Activated naive CD8-positive, alpha-beta T cell treated with anti-CD3 and anti-CD28 coated beads, Interleukin-2, amount 10 ng/mL, durations not matched to agents 7 days and 5 days (primary cell): ENCODE results near the gene SHISA9. TPM values are rescaled to one million over a fixed set of nuclear protein-coding genes. Genes with fewer than 3 reads are reported as not detected.

Experiments used
- ATAC-seq: fragments of 150-1000 bp; cut with Tn5 transposase; one replicate; pipeline ENCODE4 v1.10.0; 2021; ENCODE audit warnings: low read depth, moderate library complexity
- POLR2A ChIA-PET: fragments of 350-600 bp; sonication (Branson Sonifier 250); formaldehyde crosslinking; loops from one replicate; lab custom pipeline; 2021; ENCODE audit warnings: antibody characterized with exemption; lab: Charles Lee
- DNase-seq: peaks from one replicate; pipeline ENCODE4 v3.0.0; 2021
- H3K27ac Mint-ChIP-seq: one replicate; pipeline ENCODE4 v1.8.0; 2022; ENCODE audit warnings: mild to moderate bottlenecking, mixed read lengths
- H3K27me3 Mint-ChIP-seq: one replicate; pipeline ENCODE4 v1.8.0; 2022; ENCODE audit warnings: mild to moderate bottlenecking, moderate library complexity, mixed read lengths
- H3K36me3 Mint-ChIP-seq: one replicate; pipeline ENCODE4 v1.8.0; 2021; ENCODE audit warnings: mild to moderate bottlenecking, mixed read lengths
- H3K4me1 Mint-ChIP-seq: one replicate; pipeline ENCODE4 v1.8.0; 2021; ENCODE audit warnings: mixed read lengths
- H3K4me3 Mint-ChIP-seq: one replicate; pipeline ENCODE4 v1.8.0; 2022; ENCODE audit warnings: mild to moderate bottlenecking, moderate library complexity, mixed read lengths
- H3K9me3 Mint-ChIP-seq: one replicate; pipeline ENCODE4 v1.8.0; 2021; ENCODE audit warnings: mixed read lengths
- total RNA-seq, 2 experiments: library from RNA; stranded (reverse); gene quantifications; one replicate each; pipeline ENCODE4 v1.2.3, GENCODE V29; 2021

SHISA9 gene
- total RNA-seq, 2 experiments from 2014 or later: not detected

DNA sequence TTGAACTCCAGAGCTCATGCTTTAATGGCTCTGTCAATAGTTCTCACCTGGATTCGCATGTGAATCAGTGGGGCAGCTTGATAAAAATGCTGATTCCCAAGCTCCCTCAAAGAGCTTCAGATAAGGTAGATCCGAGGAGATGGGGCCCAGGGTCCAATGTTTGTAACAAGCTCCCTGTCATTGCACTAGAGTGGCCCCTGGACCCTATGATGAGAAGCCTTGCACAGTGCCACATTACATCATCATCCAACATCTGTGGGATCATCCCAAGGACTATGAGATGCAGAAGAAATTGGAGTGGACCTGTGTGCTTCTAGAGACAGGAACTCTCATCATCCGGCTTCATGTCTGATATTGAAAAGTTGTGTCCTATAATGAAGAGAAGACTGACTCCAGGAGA lies 340.8 kb downstream of the SHISA9 start:
- Mint-ChIP-seq H3K4me1 (no peaks in the 10 kb centered on the region), H3K4me3 (no peak overlapping the region), H3K27ac (no peak overlapping the region), H3K36me3 (no peaks in the 10 kb centered on the region), H3K9me3 (no peaks in the 10 kb centered on the region), H3K27me3 (no peaks in the 10 kb centered on the region)
- no peak for ATAC-seq
- POLR2A ChIA-PET: no interaction called here
- no peak for DNase-seq

DNA sequence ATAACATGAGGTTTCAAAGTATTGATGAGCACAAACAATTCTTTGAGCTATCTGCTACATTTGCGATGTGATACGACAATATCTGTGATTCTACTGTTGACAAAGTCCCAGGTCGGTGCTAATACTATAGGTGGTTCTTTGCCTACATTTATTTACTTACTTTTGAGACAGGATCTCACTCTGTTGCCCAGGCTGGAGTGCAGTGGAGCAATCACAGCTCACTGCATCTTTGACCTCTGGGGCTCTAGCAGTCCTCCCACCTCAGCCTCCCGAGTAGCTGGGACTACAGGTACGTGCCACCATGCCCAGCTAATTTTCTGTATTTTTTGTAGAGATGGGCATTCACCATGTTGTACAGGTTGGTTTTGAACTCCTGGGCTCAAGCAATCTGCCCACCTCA lies 343.4 kb downstream of the SHISA9 start:
- H3K9me3 Mint-ChIP-seq: no peaks in the 10 kb centered on the region
- ATAC-seq (no peak), DNase-seq (no peak)
- H3K27ac Mint-ChIP-seq: no peak overlapping the region
- no peak overlapping the region for H3K4me3 Mint-ChIP-seq
- POLR2A ChIA-PET: no interaction called here
- H3K36me3 Mint-ChIP-seq: no peaks in the 10 kb centered on the region
- H3K4me1 Mint-ChIP-seq: no peaks in the 10 kb centered on the region
- H3K27me3 Mint-ChIP-seq: no peaks in the 10 kb centered on the region

DNA sequence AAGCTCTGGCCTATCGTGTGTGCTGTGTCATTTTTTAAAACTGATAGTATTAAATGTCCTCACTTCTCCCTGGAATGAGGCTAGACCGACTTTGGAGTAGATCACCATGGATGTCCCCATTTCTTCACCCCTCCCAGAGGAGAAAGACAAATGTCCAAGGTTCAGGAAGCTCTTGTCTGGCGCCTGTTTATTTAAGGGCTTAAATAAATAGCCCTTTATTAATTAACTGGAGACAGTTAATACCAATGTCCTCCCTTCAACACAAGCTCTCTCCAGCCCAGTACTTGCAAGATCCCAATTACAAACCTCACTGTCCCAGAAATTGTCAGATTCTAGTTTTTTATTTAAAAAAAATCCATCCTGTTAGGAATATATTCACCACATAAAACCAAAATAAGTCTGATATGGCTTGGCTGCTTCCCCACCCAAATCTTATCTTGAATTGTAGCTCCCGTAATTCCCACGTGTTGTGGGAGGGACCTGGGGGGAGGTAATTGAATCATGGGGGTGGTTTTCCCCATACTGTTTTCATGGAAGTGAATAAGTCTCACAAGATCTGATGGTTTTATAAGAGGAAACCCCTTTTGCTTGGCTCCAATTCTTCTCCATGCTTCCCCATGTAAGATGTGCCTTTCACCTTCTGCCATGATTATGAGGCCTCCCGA lies 344.4 kb downstream of the SHISA9 start:
- DNase-seq (no peak), ATAC-seq (no peak)
- H3K9me3 Mint-ChIP-seq: no peaks in the 10 kb centered on the region
- H3K36me3 Mint-ChIP-seq: no peaks in the 10 kb centered on the region
- POLR2A ChIA-PET: no interaction called here
- H3K27me3 Mint-ChIP-seq: no peaks in the 10 kb centered on the region
- H3K4me1 Mint-ChIP-seq: no peaks in the 10 kb centered on the region
- no peak overlapping the region for H3K4me3 Mint-ChIP-seq
- no peak overlapping the region for H3K27ac Mint-ChIP-seq

DNA sequence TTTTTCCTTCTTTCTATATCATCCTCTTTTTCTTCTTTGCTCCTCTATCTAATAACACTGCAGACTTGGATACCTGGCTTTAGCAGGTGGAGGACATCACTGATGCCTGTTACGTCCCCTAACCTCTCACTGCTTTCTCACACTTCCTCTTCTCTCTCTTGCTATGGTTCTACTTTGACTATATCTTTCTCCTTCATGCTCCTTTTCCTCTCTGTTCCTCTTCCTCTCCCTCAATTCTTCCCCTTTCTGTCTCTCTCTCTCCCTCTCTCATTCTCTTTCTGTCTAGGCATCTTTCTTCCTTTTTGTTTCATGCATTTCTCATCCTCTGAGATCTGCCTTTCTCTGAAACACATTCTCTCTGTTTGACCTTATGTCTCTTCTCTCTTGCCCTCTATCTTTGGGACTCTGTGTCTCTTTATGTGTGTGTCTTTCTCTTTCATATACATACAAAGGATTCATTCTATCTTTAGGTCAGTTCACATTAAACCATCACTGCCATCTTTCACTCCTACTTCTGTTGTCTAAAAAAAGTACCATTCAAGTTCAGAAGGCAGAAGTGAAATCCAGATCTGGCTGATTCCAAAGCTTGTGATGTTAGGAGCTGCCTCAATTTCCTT lies 353.7 kb downstream of the SHISA9 start:
- H3K4me3 Mint-ChIP-seq: no peak overlapping the region
- peaks cover 8% of the 10 kb centered on the region for H3K9me3 Mint-ChIP-seq
- POLR2A ChIA-PET: no interaction called here
- ATAC-seq: no peak
- H3K27ac Mint-ChIP-seq: no peak overlapping the region
- H3K27me3 Mint-ChIP-seq: no peaks in the 10 kb centered on the region
- no peaks in the 10 kb centered on the region for H3K36me3 Mint-ChIP-seq
- no peaks in the 10 kb centered on the region for H3K4me1 Mint-ChIP-seq
- DNase-seq: no peak

DNA sequence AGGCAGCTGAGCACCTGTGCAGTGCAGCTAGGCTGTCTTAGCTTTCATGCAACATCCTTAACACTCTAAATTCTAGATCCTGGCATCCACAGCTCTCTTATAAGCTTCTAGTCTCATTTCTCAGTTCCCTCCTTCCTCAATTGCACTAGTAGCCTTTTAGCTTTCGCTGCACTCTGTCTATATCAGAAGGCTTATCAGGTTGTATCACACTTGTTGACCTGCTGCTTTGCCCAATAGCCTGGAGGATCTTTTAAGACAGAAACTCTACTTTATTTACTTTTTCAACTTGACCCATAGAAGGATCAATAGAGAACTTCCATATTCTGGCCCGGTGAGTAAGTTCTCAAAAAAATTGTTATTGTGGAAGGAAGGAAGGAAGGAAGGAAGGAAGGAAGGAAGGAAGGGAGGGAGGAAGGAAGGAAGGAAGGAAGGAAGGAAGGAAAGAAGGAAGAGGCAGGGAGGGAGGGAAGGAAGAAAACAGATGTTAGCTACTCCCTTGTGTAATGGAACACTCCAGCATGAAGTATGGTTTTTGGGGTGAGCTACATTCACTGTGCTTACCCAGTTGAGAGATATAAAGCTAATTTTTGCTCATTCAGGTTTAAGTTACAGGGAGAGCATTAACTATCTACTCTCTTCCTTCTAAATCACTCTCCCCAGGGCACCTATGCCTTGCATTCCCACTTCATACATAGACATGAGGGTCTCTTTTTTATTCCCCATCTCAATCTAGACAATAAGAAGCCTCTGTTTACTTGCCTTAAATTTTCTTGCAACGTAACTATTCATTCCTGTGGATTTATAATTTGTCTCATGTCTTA lies 361.1 kb downstream of the SHISA9 start:
- ATAC-seq (no peak), DNase-seq (no peak)
- Mint-ChIP-seq H3K27ac (no peak overlapping the region), H3K9me3 (peaks cover 9% of the 10 kb centered on the region), H3K4me1 (no peaks in the 10 kb centered on the region), H3K36me3 (no peaks in the 10 kb centered on the region), H3K27me3 (no peaks in the 10 kb centered on the region), H3K4me3 (no peak overlapping the region)
- POLR2A ChIA-PET: no interaction called here

DNA sequence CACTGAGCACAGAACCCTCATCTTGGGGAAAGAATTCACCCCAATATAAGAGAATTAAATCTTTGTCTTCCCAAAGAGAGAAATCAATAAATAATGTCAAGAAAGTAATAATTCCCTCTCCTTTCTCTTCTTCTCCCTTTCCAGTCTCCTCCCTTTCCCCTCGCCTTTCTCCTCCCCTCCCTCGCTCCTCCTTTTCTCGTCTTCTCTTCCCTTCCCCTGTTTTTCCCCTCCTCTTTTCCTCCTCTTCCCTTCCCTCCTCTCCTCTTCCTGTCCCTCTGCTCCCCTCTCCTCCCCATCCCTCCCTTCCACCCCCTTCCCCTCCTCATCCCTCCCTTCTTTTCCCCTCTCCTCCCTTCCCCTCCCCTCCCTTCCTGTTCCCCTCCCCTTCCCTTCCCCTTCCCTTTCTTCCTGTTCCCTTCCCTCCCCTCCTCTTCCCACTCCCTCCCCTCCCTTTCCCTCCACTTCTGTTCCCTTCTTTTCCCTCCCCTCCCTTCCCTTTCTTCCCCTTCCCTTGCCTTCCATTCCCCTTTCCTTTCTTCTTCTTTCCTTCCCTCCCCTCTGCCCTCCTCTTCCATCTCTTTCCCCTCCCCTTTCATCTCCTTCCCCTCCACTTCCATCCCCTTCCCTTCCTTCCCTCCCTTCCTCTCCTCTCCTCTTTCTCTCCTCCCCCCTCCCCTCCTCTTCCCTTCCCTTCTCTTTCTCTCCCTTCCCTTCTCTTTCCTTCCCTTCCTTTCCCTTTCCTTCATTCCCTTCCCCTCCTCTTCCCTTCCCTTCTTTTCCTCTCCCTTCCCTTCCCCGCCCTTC lies 363.6 kb downstream of the SHISA9 start:
- no peak overlapping the region for H3K27ac Mint-ChIP-seq
- peaks cover 2% of the 10 kb centered on the region for H3K27me3 Mint-ChIP-seq
- DNase-seq (no peak), ATAC-seq (no peak)
- no peaks in the 10 kb centered on the region for H3K36me3 Mint-ChIP-seq
- no peaks in the 10 kb centered on the region for H3K4me1 Mint-ChIP-seq
- no peak overlapping the region for H3K4me3 Mint-ChIP-seq
- POLR2A ChIA-PET: no interaction called here
- H3K9me3 Mint-ChIP-seq: peaks cover 6% of the 10 kb centered on the region

DNA sequence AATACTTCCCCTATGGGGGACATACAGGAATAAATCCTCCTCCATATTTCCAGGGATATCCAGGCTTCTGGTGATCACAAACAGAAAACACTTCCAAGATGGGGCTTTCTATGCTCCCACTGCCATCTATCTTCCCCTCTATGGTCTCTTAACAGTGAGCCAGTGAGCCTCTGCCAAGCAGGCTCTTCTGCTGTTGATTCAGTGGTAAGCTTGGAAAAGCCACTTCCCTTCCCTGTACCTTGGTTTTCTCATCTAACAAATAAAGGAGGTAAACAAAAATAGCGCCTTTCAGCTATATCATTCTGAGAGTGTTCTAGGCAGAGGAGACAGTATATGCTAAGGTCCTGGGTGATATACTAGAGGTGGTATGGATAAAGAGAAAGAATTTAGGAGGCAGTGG lies 368.0 kb downstream of the SHISA9 start:
- ATAC-seq (no peak), DNase-seq (no peak)
- no peak overlapping the region for H3K27ac Mint-ChIP-seq
- POLR2A ChIA-PET: no interaction called here
- H3K4me3 Mint-ChIP-seq: no peak overlapping the region
- no peaks in the 10 kb centered on the region for H3K4me1 Mint-ChIP-seq
- peaks cover 9% of the 10 kb centered on the region for H3K9me3 Mint-ChIP-seq
- H3K27me3 Mint-ChIP-seq: peaks cover 2% of the 10 kb centered on the region
- no peaks in the 10 kb centered on the region for H3K36me3 Mint-ChIP-seq

DNA sequence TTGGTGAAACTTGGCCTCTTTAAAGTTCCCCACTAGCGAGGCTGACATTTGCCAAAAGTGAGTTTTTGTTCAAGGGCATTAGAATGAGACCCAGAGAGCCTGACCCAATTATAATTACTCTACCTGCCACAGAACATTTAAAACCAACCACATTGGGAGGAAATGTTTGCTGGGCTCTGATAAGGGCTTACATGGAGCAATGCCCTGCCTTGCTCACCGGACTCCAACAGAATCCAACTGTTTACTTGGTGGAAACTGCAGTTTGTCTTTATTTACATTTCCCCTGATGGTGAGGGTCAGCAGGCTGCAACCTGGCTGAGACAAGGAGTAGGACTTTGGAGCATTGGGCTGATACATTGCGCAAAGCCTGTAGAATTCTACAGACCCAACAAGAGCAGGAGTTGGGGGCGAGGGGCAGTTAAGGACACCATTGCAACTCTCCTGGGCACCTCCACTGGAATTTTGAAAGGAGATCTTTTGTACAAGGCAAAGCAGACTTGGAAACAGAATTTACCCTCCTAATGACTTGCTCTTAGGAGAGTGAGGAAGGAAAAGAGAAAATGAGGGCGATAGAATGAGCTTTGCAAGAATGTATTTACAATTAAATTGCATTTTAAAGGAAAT lies 368.6 kb downstream of the SHISA9 start:
- H3K9me3 Mint-ChIP-seq: peaks cover 9% of the 10 kb centered on the region
- no peak overlapping the region for H3K4me3 Mint-ChIP-seq

DNA sequence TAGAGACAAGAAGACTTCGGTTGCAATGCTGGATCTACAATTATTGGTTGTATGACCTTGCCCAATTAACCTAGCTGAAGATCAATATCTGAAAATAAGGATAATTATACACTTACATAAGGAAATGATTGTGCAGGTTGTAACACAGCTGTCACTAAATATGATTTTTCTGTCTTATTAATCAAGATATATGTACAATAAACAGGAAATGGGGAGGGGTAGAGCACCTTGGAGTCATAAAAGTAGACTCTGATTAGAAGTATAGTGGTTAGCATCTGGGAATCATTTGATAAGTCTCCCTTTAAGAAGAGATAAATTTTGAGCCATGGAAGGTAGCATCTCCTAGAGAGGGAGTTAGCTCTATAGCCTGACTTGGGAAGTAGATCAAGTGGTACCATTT lies 369.2 kb downstream of the SHISA9 start:
- no peaks in the 10 kb centered on the region for H3K4me1 Mint-ChIP-seq
- H3K27me3 Mint-ChIP-seq: peaks cover 2% of the 10 kb centered on the region
- POLR2A ChIA-PET: no interaction called here
- DNase-seq (no peak), ATAC-seq (no peak)
- H3K9me3 Mint-ChIP-seq: peaks cover 9% of the 10 kb centered on the region
- no peak overlapping the region for H3K27ac Mint-ChIP-seq
- no peaks in the 10 kb centered on the region for H3K36me3 Mint-ChIP-seq
- H3K4me3 Mint-ChIP-seq: no peak overlapping the region

More for the DNA sequence above, 368.6 kb downstream of the SHISA9 start:
- POLR2A ChIA-PET: no interaction called here
- no peak for DNase-seq
- Mint-ChIP-seq H3K36me3 (no peaks in the 10 kb centered on the region), H3K4me1 (no peaks in the 10 kb centered on the region), H3K27me3 (peaks cover 2% of the 10 kb centered on the region), H3K27ac (no peak overlapping the region)
- ATAC-seq: no peak

DNA sequence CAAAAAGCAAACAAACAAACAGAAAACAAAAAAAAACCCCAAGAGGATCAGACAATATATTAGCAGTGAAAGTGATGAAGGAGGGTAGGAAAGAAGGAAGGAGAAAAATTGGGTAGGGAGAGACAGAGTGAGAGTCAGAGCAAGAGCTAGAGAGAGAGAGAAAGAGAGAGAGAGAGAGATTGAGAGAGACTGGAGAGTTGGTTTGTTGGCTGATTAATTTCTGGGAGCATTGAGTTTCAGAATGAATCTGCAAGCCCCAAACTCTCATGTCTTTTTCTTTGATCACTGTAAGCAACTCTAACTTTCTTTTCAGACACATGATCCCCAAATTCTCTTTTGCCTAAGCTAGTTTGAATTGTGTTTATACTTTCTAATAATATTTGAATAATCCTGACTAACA lies 388.1 kb downstream of the SHISA9 start:
- H3K27me3 Mint-ChIP-seq: peaks cover 2% of the 10 kb centered on the region
- DNase-seq (no peak), ATAC-seq (no peak)
- H3K27ac Mint-ChIP-seq: no peak overlapping the region
- H3K4me1 Mint-ChIP-seq: no peaks in the 10 kb centered on the region
- H3K4me3 Mint-ChIP-seq: no peak overlapping the region
- H3K36me3 Mint-ChIP-seq: no peaks in the 10 kb centered on the region
- POLR2A ChIA-PET: no interaction called here
- no peaks in the 10 kb centered on the region for H3K9me3 Mint-ChIP-seq
